NCI-H1105 (cell line): ENCODE results near the gene KRTAP4-16.
"Not testable (repeated sequence)": the region's sequence is repeated elsewhere in the genome, so short reads cannot be mapped to it uniquely, and the experiment has no call there.

Experiments
- DNase-seq: peaks from one replicate; lab custom pipeline; 2025; lab: John Stamatoyannopoulos, UW

KRTAP4-16 gene

DNA sequence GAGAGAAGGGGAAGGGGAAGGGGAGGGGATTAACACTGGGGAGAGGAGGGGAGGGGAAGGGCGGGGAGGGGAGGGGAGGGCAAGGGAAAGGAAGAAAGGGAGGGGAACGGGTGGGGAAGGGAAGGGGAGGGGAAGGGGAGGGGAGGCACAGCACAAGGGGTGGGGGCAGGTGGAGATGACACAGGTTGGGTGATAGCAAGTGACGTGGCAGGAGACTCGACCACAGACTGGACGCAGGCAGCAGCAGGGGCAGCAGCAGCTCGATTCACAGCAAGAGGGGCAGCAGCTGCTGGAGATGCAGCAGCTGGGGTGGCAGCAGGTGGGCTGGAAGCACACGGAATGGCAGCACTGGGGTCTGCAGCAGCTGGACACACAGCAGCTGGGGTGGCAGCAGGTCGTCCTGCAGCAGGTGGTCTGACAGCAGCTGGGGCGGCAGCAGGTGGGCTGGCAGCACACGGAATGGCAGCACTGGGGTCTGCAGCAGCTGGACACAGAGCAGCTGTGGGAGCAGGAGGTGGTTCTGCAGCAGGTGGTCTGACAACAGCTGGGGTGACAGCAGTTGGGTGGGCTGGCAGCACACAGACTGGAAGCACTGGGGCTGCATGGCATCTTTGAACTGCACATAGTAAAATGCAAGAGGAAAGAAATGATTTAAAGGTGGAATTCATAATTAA is at the start of gene KRTAP4-16:
KRTAP4-16 (minus strand) TSS at position 624 of the 674 bp plus-strand sequence; CDS start at position 624, 0 bp downstream.
- no peak for DNase-seq

DNA sequence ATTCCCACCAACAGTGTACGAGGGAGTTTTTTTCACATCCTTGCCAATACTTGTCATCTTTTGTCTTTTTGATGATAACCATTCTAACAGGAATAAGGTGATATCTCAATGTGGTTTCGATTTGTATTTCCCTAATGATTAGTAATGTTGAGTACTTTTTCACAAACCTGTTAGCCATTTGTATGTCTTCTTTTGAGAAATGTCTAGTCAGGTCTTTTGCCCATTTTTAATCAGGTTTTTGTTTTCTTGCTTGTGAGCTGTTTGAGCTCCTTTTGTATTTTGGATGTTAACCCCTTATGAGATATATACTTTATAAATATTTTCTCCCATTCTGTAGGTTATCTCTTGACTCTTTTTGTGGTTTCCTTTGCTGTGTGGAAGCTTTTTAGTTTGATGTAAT is 49.5 kb upstream of the KRTAP4-16 start:
- no peak for DNase-seq

DNA sequence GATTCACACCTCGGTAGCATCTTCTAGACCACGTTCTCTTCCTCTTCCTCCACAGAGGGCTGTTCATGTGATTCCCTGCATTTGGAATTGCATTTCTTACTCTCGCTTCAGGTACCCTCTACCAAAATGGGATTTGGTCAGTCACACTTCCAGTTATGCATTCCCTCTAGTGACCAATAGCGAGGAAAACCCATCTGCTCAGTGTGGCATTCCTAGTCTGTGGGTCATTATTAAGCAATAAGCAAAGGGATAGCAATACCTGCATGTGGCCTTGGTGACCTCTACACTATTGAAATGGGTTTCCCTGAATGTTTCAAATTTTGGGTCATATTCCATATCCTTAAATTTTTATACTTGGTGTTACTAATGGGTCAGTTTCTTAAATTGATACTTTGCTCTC is 48.0 kb upstream of the KRTAP4-16 start:
- no peak for DNase-seq

DNA sequence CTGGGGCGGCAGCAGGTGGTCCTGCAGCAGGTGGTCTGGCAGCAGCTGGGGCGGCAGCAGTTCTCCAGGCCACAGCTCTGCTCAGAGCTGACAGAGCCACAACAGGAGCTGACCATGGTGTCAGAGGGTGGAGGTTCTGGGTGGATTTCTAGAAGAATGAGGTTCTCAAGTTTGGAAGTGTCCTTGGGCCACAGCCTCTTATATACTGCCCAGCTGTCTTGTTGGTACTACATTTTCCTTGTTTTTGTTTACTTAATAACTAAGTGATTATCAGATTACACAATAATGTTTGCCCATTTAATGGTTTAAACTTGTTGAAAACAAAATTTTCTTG is 47.6 kb upstream of the KRTAP4-16 start, which contains the start of gene KRTAP4-5:
KRTAP4-5 (minus strand) TSS at position 174 of the 334 bp plus-strand sequence; CDS start at position 116, 58 bp downstream.
- no peak for DNase-seq

DNA sequence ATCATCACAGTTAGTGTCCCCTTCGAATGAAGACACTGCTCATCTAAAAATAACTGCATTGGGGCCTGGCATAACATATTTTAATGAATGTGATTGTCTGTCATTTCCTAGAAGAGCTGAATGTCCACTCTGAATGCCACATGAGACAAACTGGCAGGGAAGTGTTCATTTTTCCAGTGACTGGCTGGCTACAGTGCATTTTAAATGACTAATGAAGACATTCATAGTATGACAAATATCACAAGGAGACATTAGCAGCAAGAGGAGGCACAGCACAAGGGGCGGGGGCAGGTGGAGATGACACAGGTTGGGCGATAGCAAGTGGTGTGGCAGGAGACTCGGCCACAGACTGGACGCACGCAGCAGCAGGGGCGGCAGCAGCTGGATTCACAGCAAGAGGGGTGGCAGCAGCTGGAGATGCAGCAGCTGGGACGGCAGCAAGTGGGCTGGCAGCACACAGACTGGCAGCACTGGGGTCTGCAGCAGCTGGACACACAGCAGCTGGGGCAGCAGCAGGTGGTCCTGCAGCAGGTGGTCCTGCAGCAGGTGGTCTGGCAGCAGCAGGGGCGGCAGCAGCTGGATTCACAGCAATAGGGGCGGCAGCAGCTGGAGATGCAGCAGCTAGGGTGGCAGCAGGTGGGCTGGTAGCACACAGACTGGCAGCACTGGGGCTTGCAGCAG is 47.1 kb upstream of the KRTAP4-16 start:
- DNase-seq = not testable (repeated sequence)

DNA sequence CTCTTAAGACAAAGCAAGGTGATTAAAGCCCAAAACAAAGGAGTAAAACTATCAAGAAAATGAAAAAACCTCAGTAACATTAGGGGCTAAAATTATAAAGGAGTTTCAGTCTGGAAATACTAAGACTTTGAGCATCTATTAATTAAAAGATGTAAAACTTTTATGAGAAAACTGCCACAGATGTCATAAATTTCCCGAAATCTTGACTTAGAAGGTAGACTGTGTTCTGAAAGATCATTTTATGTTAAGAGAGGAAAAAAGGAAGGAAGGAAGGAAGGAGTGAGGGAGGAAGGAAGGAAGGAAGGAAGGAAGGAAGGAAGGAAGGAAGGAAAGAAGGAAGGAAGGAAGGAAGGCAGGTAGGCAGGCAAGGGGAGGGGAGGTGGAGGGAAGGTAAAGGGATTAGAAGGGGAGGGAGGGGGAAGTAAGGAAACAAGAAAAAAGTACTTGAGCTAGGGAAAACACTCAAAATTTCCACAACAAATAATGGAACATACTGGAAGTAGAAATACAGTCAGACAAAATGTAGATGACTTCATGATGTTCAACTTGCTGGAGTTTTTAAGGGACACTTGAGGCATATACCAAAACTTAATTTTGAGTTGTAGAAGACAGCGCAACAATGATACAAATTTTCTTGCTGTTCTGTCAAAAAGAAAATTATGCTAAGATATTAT is 45.7 kb upstream of the KRTAP4-16 start:
- DNase-seq = no peak

DNA sequence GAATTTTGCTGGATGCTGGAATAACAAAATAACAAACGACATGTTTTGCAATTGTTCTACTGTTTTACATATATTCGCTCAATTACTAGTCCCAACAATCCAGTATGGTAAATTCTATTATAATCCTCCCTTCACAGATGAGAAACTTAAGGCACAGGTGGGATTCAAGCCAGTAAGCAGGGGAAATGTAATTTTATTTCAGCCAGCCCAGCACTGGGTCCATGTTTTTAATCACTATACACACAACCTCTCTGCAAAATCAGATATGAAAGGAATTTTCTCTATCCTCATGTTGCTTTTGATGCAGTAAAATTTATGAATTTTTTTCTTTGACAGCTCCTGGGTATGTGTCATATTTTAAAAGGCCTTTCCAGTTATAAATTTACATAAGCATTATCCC is 43.3 kb upstream of the KRTAP4-16 start:
- DNase-seq = no peak

DNA sequence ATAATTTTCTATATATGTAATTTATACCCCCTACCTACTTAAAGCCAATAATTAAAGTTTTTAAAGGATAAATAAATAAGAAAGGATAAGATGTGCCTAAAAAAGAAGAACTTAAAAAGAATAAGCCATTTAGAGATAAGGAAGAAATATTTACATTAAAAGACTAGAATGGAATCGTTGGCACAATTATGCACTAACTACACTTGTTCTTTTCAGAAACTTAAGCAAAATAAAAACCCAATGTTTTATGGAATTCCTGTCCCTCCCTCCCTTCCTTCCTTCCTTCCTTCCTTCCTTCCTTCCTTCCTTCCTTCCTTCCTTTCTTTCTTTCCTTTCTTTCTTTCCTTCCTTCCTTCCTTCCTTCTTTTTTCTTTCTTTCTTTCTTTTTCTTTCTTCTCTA is 42.8 kb upstream of the KRTAP4-16 start:
- no peak for DNase-seq

DNA sequence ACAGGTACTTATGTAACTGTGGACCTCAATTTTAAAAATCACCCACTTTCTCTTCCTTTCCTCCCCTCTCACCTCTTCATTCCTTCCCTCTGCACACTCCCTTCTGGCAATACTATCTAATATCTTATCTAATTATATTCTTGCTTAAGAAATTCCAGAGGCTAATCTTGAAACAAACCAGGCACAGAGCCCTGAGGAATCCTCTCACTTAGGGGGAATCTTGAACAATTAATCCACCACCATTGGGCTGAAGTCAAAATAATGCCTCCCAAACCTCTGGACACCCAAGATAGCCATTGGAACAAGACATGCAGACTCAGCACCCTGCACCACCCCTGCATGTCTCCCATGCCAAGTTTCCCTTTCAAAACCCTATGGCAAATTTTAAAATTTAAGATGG is 39.4 kb upstream of the KRTAP4-16 start:
- no peak for DNase-seq

DNA sequence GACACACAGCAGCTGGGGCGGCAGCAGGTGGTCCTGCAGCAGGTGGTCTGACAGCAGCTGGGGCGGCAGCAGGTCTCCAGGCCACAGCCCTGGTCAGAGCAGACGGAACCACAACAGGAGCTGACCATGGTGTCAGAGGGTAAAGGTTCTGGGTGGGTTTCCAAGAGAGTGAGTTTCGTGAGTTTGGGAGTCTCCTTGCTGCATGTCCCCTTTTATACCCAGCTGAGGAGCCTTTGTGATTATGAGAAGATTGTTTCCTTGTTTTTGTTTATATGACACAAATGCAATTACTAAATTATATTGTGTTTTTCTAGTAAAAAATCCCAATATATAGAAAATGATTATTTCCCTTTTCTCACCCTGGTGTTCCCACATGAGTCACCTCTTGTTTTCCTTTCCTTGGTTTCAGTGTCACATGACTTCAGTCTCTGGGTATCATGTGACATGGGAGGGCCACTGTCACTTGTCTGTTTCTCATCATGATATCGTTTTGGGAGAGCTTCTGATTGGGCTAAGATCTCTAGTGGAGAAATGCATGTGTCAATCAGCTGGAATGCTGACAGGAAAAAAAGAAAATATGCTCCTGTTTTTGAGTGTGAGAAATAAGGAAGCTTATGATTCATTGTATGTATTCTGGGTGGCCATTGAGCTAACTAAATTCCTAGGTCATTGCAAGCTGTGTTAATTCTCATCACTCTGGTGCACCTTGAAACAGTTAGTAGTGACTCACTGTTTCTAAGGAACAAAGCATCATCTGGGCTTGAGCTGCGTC is 38.5 kb upstream of the KRTAP4-16 start, which contains the start of gene KRTAP4-6:
KRTAP4-6 (minus strand) TSS at position 185 of the 772 bp plus-strand sequence; CDS start at position 128, 57 bp downstream.
- no peak for DNase-seq

DNA sequence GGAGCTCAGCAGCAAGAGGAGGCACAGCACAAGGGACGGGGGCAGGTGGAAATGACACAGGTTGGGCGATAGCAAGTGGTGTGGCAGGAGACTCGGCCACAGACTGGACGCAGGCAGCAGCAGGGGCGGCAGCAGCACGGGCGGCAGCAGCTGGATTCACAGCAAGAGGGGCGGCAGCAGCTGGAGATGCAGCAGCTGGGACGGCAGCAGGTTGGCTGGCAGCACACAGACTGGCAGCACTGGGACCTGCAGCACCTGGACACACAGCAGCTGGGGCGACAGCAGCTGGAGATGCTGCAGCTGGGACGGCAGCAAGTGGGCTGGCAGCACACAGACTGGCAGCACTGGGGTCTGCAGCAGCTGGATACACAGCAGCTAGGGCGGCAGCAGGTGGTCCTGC is 37.9 kb upstream of the KRTAP4-16 start:
- not testable (repeated sequence) for DNase-seq

DNA sequence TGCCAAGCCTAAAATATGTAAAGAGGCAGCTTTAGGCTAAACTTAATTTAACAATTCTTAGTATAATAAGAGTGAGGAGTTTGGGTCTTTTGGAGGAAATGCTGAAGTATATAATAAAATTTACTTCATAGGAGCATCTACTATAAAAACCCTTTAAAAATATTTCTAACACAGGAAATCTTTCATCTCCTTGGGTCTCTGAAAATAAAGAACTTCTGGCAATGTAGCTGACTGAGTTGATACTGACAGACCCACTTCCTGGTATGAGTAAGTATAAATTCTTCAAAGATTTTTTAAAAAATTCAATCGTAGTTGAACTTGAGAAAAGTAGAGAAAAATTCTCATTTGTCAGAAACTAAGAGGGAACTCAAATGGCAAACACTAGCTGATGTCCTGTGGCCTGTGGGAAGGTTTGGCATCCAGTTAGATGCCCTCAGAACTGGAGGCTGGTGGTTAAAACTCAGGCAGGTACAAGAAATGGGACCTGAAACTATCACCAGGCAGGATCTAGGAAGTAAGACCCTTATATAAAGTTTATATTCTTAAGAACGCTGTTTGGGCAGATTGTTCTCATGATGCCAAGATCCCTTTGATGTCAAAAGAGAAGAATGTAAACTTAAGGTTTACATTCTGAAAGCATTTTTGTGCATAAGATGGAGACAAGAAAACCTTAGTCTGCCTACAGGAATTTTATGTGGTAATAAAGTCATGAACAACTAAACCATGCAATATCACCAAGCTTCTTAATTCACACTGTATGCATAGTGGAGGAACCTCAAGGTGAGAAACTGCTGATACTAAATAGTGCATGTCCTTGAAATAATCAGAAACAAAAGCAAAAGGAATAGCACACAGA is 32.1 kb upstream of the KRTAP4-16 start:
- DNase-seq = no peak

DNA sequence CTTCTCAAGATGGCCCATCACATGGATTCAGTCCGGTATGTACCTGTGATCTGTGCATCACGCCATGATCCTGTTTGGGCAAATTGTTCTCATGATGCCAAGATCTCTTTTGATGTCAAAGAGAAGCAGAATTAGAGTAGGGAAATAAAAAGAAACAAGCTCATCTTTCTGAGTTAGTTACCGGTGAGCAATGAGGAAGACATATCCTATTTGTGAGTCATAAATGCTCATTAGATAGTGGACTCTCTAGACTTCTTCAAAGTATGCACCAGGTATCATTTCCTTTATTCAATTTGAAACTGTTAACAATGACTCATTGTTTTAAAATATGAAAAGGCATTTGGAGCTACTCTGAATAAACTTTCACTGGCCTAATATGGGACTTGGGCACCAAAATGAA is 30.0 kb upstream of the KRTAP4-16 start:
- DNase-seq = no peak

DNA sequence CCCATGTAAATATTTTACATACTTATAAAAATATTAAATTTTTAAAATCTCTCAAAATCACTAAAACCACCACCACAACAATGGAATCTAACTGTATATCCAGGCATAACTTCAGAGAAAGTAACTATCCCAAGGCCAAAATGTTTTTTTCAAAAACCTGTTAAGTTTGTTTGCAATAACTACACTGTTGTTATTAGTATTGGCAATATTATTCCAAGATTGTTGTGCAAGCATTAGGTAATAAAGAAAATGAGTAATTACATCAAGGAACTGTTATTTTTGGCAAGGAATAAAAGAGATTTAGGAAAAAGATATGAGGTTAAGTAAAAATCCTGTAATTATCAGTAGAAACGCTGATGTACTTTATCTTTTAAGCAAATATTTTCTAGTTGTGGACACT is 25.4 kb upstream of the KRTAP4-16 start:
- no peak for DNase-seq

DNA sequence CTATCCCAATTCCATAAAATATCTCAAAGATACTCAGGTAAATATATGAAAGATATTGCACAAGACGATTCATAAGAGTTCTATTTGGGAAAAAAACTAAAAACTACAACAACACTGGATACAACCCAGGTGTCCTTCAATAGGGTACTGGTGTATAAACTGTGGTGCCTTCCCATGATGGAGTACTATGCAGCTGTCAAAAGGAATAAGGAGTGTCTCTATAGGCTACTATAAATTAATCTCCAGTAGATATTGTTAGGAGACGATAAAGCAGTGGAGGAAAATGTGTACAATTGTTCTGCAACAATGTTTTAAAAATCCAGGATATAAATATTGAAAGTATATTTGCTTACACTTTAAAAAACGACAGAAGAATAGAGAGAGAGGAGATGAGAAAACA is 24.4 kb upstream of the KRTAP4-16 start:
- DNase-seq = no peak

DNA sequence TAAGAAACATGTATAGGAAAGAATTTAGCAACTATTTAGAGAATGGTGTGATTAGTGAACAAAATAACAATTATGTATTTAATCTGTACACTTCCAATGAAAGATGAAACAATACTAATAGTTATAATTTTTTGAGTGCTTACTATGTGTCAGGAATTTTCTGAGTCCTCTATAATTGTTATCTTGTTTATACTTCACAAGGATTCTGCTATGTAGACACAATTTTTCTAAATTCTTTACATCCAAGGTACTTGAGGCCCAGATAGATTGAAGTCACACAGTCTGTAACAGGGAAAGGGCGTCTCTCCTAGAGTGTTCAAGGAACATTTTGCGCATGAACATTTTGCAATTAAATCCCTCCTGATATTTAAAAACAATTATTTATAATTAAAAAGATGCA is 23.1 kb upstream of the KRTAP4-16 start:
- no peak for DNase-seq

DNA sequence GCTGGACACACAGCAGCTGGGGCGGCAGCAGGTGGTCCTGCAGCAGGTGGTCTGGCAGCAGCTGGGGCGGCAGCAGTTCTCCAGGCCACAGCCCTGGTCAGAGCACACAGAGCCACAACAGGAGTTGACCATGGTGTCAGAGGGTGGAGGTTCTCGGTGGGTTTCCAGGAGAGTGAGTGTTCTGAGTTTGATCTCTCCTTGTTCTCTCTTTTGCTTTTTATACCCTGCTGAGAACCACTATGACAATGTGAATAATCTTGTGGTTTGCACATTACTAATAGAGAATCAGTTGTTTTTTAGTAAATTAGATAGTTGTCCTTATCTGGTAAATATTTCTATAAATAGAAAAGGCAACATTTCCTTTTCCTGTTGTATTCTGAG is 22.0 kb upstream of the KRTAP4-16 start, which contains the start of gene KRTAP4-12:
KRTAP4-12 (minus strand) TSS at position 192 of the 381 bp plus-strand sequence; CDS start at position 132, 60 bp downstream.
- not testable (repeated sequence) for DNase-seq

DNA sequence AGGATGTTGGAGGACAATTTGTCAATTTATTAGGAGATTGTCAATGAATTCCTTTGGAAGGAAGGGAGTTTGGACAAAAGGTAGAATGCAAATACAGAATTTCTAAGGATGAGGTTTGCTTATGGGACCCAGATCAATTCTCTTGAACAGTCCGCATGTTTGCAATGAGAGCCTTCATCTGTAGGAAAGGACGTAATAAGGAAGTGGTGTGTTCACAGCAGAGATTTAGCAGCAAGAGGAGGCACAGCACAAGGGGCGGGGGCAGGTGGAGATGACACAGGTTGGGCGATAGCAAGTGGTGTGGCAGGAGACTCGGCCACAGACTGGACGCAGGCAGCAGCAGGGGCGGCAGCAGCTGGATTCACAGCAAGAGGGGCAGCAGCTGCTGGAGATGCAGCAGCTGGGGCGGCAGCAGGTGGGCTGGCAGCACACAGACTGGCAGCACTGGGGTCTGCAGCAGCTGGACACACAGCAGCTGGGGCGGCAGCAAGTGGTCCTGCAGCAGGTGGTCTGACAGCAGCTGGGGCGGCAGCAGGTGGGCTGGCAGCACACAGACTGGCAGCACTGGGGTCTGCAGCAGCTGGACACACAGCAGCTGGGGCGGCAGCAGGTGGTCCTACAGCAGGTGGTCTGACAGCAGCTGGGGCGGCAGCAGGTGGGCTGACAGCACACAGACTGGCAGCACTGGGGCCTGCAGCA is 21.4 kb upstream of the KRTAP4-16 start:
- DNase-seq = not testable (repeated sequence)

DNA sequence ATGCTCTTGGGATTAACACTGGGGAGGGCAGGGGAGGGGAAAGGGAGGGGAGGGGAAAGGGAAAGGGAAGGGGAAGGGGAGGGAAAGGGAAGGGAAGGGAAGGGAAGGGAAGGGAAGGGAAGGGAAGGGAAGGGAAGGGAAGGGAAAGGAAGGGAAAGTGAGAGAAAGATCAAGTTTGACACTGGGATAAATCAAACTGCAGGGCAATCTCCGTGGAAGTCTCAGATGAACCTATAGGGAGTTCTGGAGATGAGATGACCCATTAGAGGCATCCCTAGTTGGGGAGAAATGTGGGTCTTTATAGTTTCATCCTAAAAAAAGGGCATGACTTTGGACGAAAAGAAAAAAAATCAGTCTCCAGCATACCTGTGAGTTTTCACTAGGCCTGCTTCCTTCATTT is 19.7 kb upstream of the KRTAP4-16 start:
- DNase-seq = no peak
